GM19099 (cell line): ENCODE measurements around the gene ZNF442.

Experiments
- POLR2A ChIP-seq: IDR thresholded peaks from 3 replicates; pipeline ENCODE4 v1.6.1; 2011; ENCODE audit warnings: low read depth; ENCODE audit not compliant: insufficient read length; ENCODE audit errors: extremely low read depth

ZNF442 gene

GRCh38 chr19:12333162-12334159, 32.0 kb downstream of the ZNF442 start, which contains the start of gene ZNF563:
TSS of gene ZNF563 (minus strand) at chr19:12333633. CDS start at chr19:12333482, 151 bp downstream.
- peak; percentile 94 for TF ChIP-seq POLR2A

- peak; percentile 1 for TF ChIP-seq POLR2A
These were observed 34.1 kb downstream of the ZNF442 start for GRCh38 chr19:12331211-12331941.

- no peak for TF ChIP-seq POLR2A
These were observed 35.1 kb downstream of the ZNF442 start for GRCh38 chr19:12330340-12330739.

GRCh38 chr19:12325690-12326089, 39.8 kb downstream of the ZNF442 start:
- no peak for TF ChIP-seq POLR2A

GRCh38 chr19:12318782-12319413, 46.6 kb downstream of the ZNF442 start:
- no peak for TF ChIP-seq POLR2A

- no peak for TF ChIP-seq POLR2A
These were observed 50.9 kb downstream of the ZNF442 start for GRCh38 chr19:12314553-12314952.
